GM19043 (cell line): Measurements from ENCODE around the gene GABPA.
A peak's percentile ranks its signal among the peaks of the same experiment; 100 is the strongest.
"Not testable (repeated sequence)": the region's sequence is repeated elsewhere in the genome, so short reads cannot be mapped to it uniquely, and the experiment has no call there.

Source experiments
- ATAC-seq: cut with Tn5 transposase; IDR thresholded peaks from one replicate; pipeline ENCODE4 v1.9.1; 2021; ENCODE audit warnings: low read depth; ENCODE audit not compliant: unreplicated experiment

The GABPA gene

GRCh38 chr21:25735646-25736597 is 1.1 kb downstream of the GABPA start:
- ATAC-seq, result peak; percentile 8

GRCh38 chr21:25737421-25737820 is 2.6 kb downstream of the GABPA start:
- ATAC-seq, result no peak

- ATAC-seq, result no peak
These were observed 8.1 kb downstream of the GABPA start for GRCh38 chr21:25742900-25743299.

- no peak for ATAC-seq
These were observed 10.1 kb downstream of the GABPA start for GRCh38 chr21:25744854-25745253.

GRCh38 chr21:25750085-25750484 is 15.3 kb downstream of the GABPA start:
- no peak for ATAC-seq

GRCh38 chr21:25752416-25752815 is 17.6 kb downstream of the GABPA start:
- ATAC-seq, result no peak

- no peak for ATAC-seq
These were observed 21.6 kb downstream of the GABPA start for GRCh38 chr21:25756190-25756932.

- ATAC-seq, result no peak
These were observed 22.8 kb downstream of the GABPA start for GRCh38 chr21:25757531-25757930.

GRCh38 chr21:25759573-25759972 is 24.8 kb downstream of the GABPA start:
- no peak for ATAC-seq

- no peak for ATAC-seq
These were observed 25.3 kb downstream of the GABPA start for GRCh38 chr21:25760061-25760460.

- ATAC-seq, result no peak
These were observed 25.9 kb downstream of the GABPA start for GRCh38 chr21:25760677-25761076.

GRCh38 chr21:25764065-25764464 is 29.3 kb downstream of the GABPA start:
- ATAC-seq, result no peak

GRCh38 chr21:25767921-25768320 is 33.1 kb downstream of the GABPA start:
- no peak for ATAC-seq

- ATAC-seq, result no peak
These were observed 37.9 kb downstream of the GABPA start for GRCh38 chr21:25772686-25773085.

GRCh38 chr21:25776440-25776839 is 41.7 kb downstream of the GABPA start:
- ATAC-seq, result no peak

GRCh38 chr21:25778126-25778875 is 43.5 kb downstream of the GABPA start:
- not testable (repeated sequence) for ATAC-seq

GRCh38 chr21:25788677-25789076 is 53.9 kb downstream of the GABPA start:
- no peak for ATAC-seq

GRCh38 chr21:25790122-25790877 is 55.5 kb downstream of the GABPA start:
- ATAC-seq, result peak; percentile 65

GRCh38 chr21:25790878-25791204 is 56.1 kb downstream of the GABPA start:
- ATAC-seq, result no peak

GRCh38 chr21:25791319-25791718 is 56.5 kb downstream of the GABPA start:
- no peak for ATAC-seq
